H1 (cell line): ENCODE measurements around the gene BIVM. TPM values are rescaled to one million over a fixed set of nuclear protein-coding genes. Genes with fewer than 3 reads are reported as not detected.

ENCODE experiments used
- CTCF ChIA-PET: fragments of 300-600 bp; sonication (Branson Sonifier 250); formaldehyde crosslinking; loops from one replicate; lab custom pipeline; 2021; ENCODE audit not compliant: partially characterized antibody; lab: Charles Lee
- POLR2A ChIA-PET: fragments of 300-600 bp; sonication (Branson Sonifier 250); formaldehyde crosslinking; loops from one replicate; lab custom pipeline; 2021; ENCODE audit warnings: inconsistent platforms; ENCODE audit not compliant: partially characterized antibody; lab: Charles Lee
- DNase-seq, 2 experiments: peaks; one replicate each; pipeline versions ENCODE4 v3.0.0 to v3.0.0-alpha.2; 2010 to 2022; ENCODE audit warnings: low spot score in 2 of 2, low read depth in 1 of 2, mixed read lengths in 1 of 2
- FAIRE-seq: peaks from 2 replicates; lab custom pipeline; 2011; peaks lifted over from hg19 to GRCh38; lab: Jason Lieb, UNC
- H2AFZ ChIP-seq: 2 replicates; pipeline ENCODE4 v1.8.1; 2012; ENCODE audit warnings: low read length, inconsistent platforms
- H2AK5ac ChIP-seq: 2 replicates; pipeline ENCODE4 v1.6.1; 2013; ENCODE audit warnings: low read depth, low read length
- H2BK120ac ChIP-seq: replicated peaks from 2 replicates; pipeline ENCODE3; 2013; ENCODE audit warnings: low read depth, low read length, inconsistent platforms
- H2BK12ac ChIP-seq: 2 replicates; pipeline ENCODE4 v1.6.1; 2013; ENCODE audit warnings: low read depth, low read length
- H2BK15ac ChIP-seq: 2 replicates; pipeline ENCODE4 v1.6.1; 2013; ENCODE audit warnings: low read length
- H2BK20ac ChIP-seq: 2 replicates; pipeline ENCODE4 v1.6.1; 2013; ENCODE audit warnings: low read length
- H2BK5ac ChIP-seq: 2 replicates; pipeline ENCODE4 v1.6.1; 2013; ENCODE audit warnings: low read depth, low read length
- H3K14ac ChIP-seq: 2 replicates; pipeline ENCODE4 v1.6.1; 2013; ENCODE audit warnings: inconsistent platforms; ENCODE audit not compliant: insufficient read length
- H3K18ac ChIP-seq: 2 replicates; pipeline ENCODE4 v1.6.1; 2013; ENCODE audit warnings: low read length; ENCODE audit errors: extremely low read depth
- H3K23ac ChIP-seq: 2 replicates; pipeline ENCODE4 v1.6.1; 2013; ENCODE audit warnings: inconsistent platforms; ENCODE audit not compliant: insufficient read length
- H3K23me2 ChIP-seq: 2 replicates; pipeline ENCODE4 v1.6.1; 2013; ENCODE audit warnings: low read depth, low read length
- H3K27ac ChIP-seq: 2 replicates; pipeline ENCODE4 v1.6.1; 2011; ENCODE audit warnings: low read depth, low read length, inconsistent platforms
- H3K27me3 ChIP-seq, 4 experiments: replicated peaks in 1 of 4; 1 replicate in 1 of 4; 2 replicates in 3 of 4; pipeline versions ENCODE4 v1.6.1 to v1.8.1; 2011 to 2013; ENCODE audit warnings: low read length in 3 of 4, mild to moderate bottlenecking in 3 of 4, inconsistent platforms in 2 of 4, mixed read lengths in 2 of 4, moderate library complexity in 1 of 4; ENCODE audit not compliant: control insufficient read depth in 3 of 4, insufficient read depth in 3 of 4; ENCODE audit errors: extremely low read depth in 1 of 4
- H3K36me3 ChIP-seq, 4 experiments: 2 replicates each; pipeline versions ENCODE4 v1.6.1 to v1.8.1; 2011 to 2013; ENCODE audit warnings: mild to moderate bottlenecking in 4 of 4, low read length in 3 of 4, moderate library complexity in 2 of 4, control low read depth in 1 of 4, inconsistent platforms in 1 of 4; ENCODE audit not compliant: insufficient read depth in 4 of 4, control insufficient read depth in 2 of 4
- H3K4ac ChIP-seq: replicated peaks from 2 replicates; pipeline ENCODE3; 2013; ENCODE audit warnings: low read length, low read depth, mixed read lengths, inconsistent platforms; ENCODE audit not compliant: insufficient read length
- H3K4me1 ChIP-seq, 4 experiments: replicated peaks in 1 of 4; 1 replicate in 1 of 4; 2 replicates in 3 of 4; pipeline versions ENCODE4 v1.6.1 to v1.8.1; 2011 to 2013; ENCODE audit warnings: low read length in 3 of 4, inconsistent platforms in 2 of 4, mixed read lengths in 1 of 4; ENCODE audit not compliant: insufficient read depth in 4 of 4, control insufficient read depth in 3 of 4
- H3K4me2 ChIP-seq, 2 experiments: 2 replicates each; pipeline versions ENCODE4 v1.6.1 to v1.8.1; 2011 to 2013; ENCODE audit warnings: low read depth in 2 of 2, low read length in 2 of 2, control low read depth in 1 of 2, inconsistent platforms in 1 of 2, mild to moderate bottlenecking in 1 of 2; ENCODE audit not compliant: insufficient read depth in 1 of 2
- H3K4me3 ChIP-seq, 4 experiments: fragments of 200-600, 300-600 bp in 1 of 4; sonication (generic), shearing (Covaris generic), sonication (Bioruptor Twin) in 1 of 4; 2 replicates each; pipeline versions ENCODE4 v1.5.1 to v1.8.1; 2011 to 2016; ENCODE audit warnings: low read length in 4 of 4, low read depth in 3 of 4, control low read depth in 2 of 4, inconsistent platforms in 2 of 4, mild to moderate bottlenecking in 2 of 4, mixed read lengths in 1 of 4, moderate library complexity in 1 of 4; ENCODE audit not compliant: insufficient read depth in 2 of 4; ENCODE audit errors: extremely low read depth in 1 of 4
- H3K56ac ChIP-seq: replicated peaks from 2 replicates; pipeline ENCODE3; 2013; ENCODE audit warnings: low read depth, mild to moderate bottlenecking, mixed read lengths, low read length, inconsistent platforms; ENCODE audit not compliant: insufficient read length
- H3K79me1 ChIP-seq: 2 replicates; pipeline ENCODE4 v1.6.1; 2013; ENCODE audit warnings: low read depth, low read length, control low read depth
- H3K79me2 ChIP-seq, 2 experiments: 2 replicates each; pipeline versions ENCODE4 v1.6.1 to v1.8.1; 2012 to 2013; ENCODE audit warnings: low read length in 2 of 2, mild to moderate bottlenecking in 2 of 2, inconsistent platforms in 1 of 2; ENCODE audit not compliant: insufficient read depth in 2 of 2, control insufficient read depth in 1 of 2
- H3K9ac ChIP-seq, 4 experiments: replicated peaks in 1 of 4; 1 replicate in 1 of 4; 2 replicates in 3 of 4; pipeline versions ENCODE4 v1.6.1 to v1.8.1; 2011 to 2013; ENCODE audit warnings: low read depth in 3 of 4, low read length in 3 of 4, control low read depth in 2 of 4, mild to moderate bottlenecking in 2 of 4, moderate library complexity in 2 of 4, inconsistent platforms in 1 of 4; ENCODE audit errors: extremely low read depth in 1 of 4
- H3K9me3 ChIP-seq, 2 experiments: 2 replicates each; pipeline versions ENCODE4 v1.6.1 to v1.8.1; 2012 to 2013; ENCODE audit warnings: mild to moderate bottlenecking in 2 of 2, moderate library complexity in 2 of 2, control low read depth in 1 of 2, inconsistent platforms in 1 of 2, low read depth in 1 of 2, low read length in 1 of 2, mixed read lengths in 1 of 2; ENCODE audit not compliant: insufficient read depth in 2 of 2
- H4K20me1 ChIP-seq, 2 experiments: replicated peaks in 1 of 2; 2 replicates each; pipeline versions ENCODE3 to v1.8.1; 2011 to 2013; ENCODE audit warnings: inconsistent platforms in 2 of 2, low read length in 2 of 2, mild to moderate bottlenecking in 1 of 2; ENCODE audit not compliant: insufficient read depth in 2 of 2, control insufficient read depth in 1 of 2
- H4K5ac ChIP-seq: 2 replicates; pipeline ENCODE4 v1.6.1; 2013; ENCODE audit warnings: low read length, low read depth, mixed read lengths, inconsistent platforms; ENCODE audit not compliant: insufficient read length
- H4K8ac ChIP-seq: 2 replicates; pipeline ENCODE4 v1.8.0; 2013; ENCODE audit warnings: mild to moderate bottlenecking, moderate library complexity, low read length, inconsistent platforms; ENCODE audit not compliant: insufficient read depth; ENCODE audit errors: extremely low read depth
- H4K91ac ChIP-seq: replicated peaks from 2 replicates; pipeline ENCODE3; 2013; ENCODE audit warnings: low read length, mixed read lengths, inconsistent platforms; ENCODE audit not compliant: insufficient read length
- ATF3 ChIP-seq: IDR thresholded peaks from 2 replicates; pipeline ENCODE4 v1.6.1; 2011; ENCODE audit warnings: low read depth, mild to moderate bottlenecking, low read length; ENCODE audit not compliant: insufficient read depth
- BRCA1 ChIP-seq: IDR thresholded peaks from 2 replicates; pipeline ENCODE4 v1.6.1; 2012; ENCODE audit warnings: low read depth, low read length, improper control_type of control experiment
- EP300 ChIP-seq, 2 experiments: IDR thresholded peaks; 1 replicate in 1 of 2; 2 replicates in 1 of 2; pipeline ENCODE4 v1.6.1; 2011 to 2012; ENCODE audit warnings: low read depth in 2 of 2, low read length in 2 of 2, mild to moderate bottlenecking in 2 of 2, borderline replicate concordance in 1 of 2, inconsistent platforms in 1 of 2, moderate library complexity in 1 of 2
- GABPA ChIP-seq: IDR thresholded peaks from 2 replicates; pipeline ENCODE4 v1.6.1; 2011; ENCODE audit warnings: mild to moderate bottlenecking, low read length, moderate library complexity, borderline replicate concordance; ENCODE audit not compliant: insufficient read depth
- JUN ChIP-seq: IDR thresholded peaks from 2 replicates; pipeline ENCODE4 v1.6.1; 2011; ENCODE audit warnings: low read depth, mild to moderate bottlenecking, improper control_type of control experiment, low read length
- JUND ChIP-seq: IDR thresholded peaks from 2 replicates; pipeline ENCODE4 v1.6.1; 2011; ENCODE audit warnings: mild to moderate bottlenecking, improper control_type of control experiment, low read length
- PHF8 ChIP-seq: fragments of 200-600 bp; sonication (generic); conservative IDR thresholded peaks from 2 replicates; pipeline ENCODE4 v1.7.1; 2012; ENCODE audit warnings: low read depth, mild to moderate bottlenecking, inconsistent platforms, low read length, moderate library complexity
- SAP30 ChIP-seq: fragments of 300-600 bp; sonication (generic); IDR thresholded peaks from 2 replicates; pipeline ENCODE4 v1.7.1; 2012; ENCODE audit warnings: low read length, moderate library complexity, mild to moderate bottlenecking, inconsistent platforms; ENCODE audit not compliant: insufficient read depth, insufficient replicate concordance
- SIN3A ChIP-seq, 2 experiments: IDR thresholded peaks in 1 of 2; conservative IDR thresholded peaks in 1 of 2; 2 replicates each; pipeline ENCODE4 v1.6.1; 2011 to 2012; ENCODE audit warnings: low read length in 2 of 2, improper control_type of control experiment in 1 of 2, low read depth in 1 of 2, mild to moderate bottlenecking in 1 of 2
- SIRT6 ChIP-seq: IDR thresholded peaks from one replicate; pipeline ENCODE4 v1.7.1; 2012; ENCODE audit warnings: low read length, inconsistent platforms
- WGBS, 2 experiments: shearing (Covaris generic) in 1 of 2; methylation state at CpG; one replicate each; pipeline versions ENCODE4 v1.1.6 to v1.1.7; 2013 to 2015; ENCODE audit warnings: low lambda C conversion rate in 2 of 2, mixed read lengths in 2 of 2, inconsistent platforms in 1 of 2, low coverage in 1 of 2, missing lambda C conversion rate in 1 of 2; ENCODE audit not compliant: insufficient replicate concordance in 2 of 2, insufficient coverage in 1 of 2, insufficient read length in 1 of 2; ENCODE audit errors: extremely low coverage in 1 of 2, missing lambda C conversion rate in 1 of 2; 5-methylcytosine and 5-hydroxymethylcytosine counted together
- polyA plus RNA-seq, 7 experiments: library from polyadenylated mRNA; depleted of rRNA in 3 of 7; stranded (reverse) in 5 of 7; unstranded in 2 of 7; fragments of >200 nt in 5 of 7; fragments of 200-250 nt in 2 of 7; gene quantifications; 1 replicate in 5 of 7; 2 replicates in 1 of 7; 4 replicates in 1 of 7; pipeline versions ENCODE4 v1.2.1 to v1.2.3, GENCODE V29; 2011 to 2013; ENCODE audit warnings: missing spikeins in 2 of 7, mixed read lengths in 2 of 7
- total RNA-seq: library from RNA; stranded (reverse); fragmentation: NEBNext Ultra II Directional; extraction: Animal tissue kit (Norgen Biotek cat#: 25700); gene quantifications from 2 replicates; pipeline ENCODE4 v1.2.1, GENCODE V29; 2021

Gene BIVM
- total and polyA plus RNA-seq, 2 of the 8 experiments (the other 6 are each of a cell fraction or from before 2014, with no cell fraction given): 1.8 to 5.5 TPM

DNA sequence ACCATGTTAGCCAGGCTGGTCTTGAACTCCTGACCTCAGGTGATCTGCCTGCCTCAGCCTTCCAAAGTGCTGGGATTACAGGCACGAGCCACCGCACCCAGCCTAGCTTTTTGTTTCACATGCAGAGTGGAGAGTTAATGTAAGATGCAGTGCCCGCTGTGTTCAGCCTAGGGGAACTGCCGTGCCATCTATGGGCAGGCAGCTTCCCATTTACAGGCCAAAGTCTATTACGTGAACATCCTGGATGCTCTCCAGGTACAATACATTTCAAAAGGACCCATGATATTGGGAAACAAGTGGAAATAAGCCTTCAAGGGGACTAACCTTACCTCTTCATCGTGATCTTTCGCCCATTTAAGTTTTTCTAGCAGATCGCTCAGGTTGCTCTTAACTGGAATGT, 10.2 kb upstream of the BIVM start:
- Histone ChIP-seq H3K4me3 (no peak overlapping the region), H4K20me1 (no peaks in the 10 kb centered on the region), H2BK15ac (no peak overlapping the region), H3K79me1 (no peaks in the 10 kb centered on the region), H2BK20ac (no peak overlapping the region), H4K8ac (no peak overlapping the region), H3K9ac (no peak overlapping the region), H4K5ac (no peak overlapping the region), H3K4me1 (peaks cover 0 to 5% (median 2%) of the 10 kb centered on the region in 4 experiments; a peak in 2 of 7 replicates), H2AFZ (no peak overlapping the region), H3K27me3 (no peaks in the 10 kb centered on the region), H3K27ac (no peak overlapping the region), H3K9me3 (no peaks in the 10 kb centered on the region), H3K23me2 (no peaks in the 10 kb centered on the region), H2BK120ac (no peak overlapping the region), H4K91ac (no peak overlapping the region), H3K23ac (no peak overlapping the region), H3K14ac (no peak overlapping the region), H2BK5ac (no peak overlapping the region), H3K18ac (no peak overlapping the region), H3K36me3 (peaks cover 0 to 26% (median 9%) of the 10 kb centered on the region in 4 experiments; a peak in 4 of 8 replicates), H3K4me2 (no peak overlapping the region), H2AK5ac (no peak overlapping the region), H3K4ac (no peak overlapping the region), H3K56ac (no peak overlapping the region), H3K79me2 (no peaks in the 10 kb centered on the region), H2BK12ac (no peak overlapping the region)
- no peak for FAIRE-seq
- ChIA-PET CTCF (interaction anchor here (1.0 to 1.5 kb wide), 2 partner anchors 12 to 139 kb away, joined by 3 to 5 read pairs; no protein-coding TSS in a partner anchor), POLR2A (no interaction called here)
- TF ChIP-seq GABPA (no peak), PHF8 (no peak), EP300 (IDR thresholded peaks at IDR 0.05; ENCODE audit: borderline replicate concordance in 1 of 2, low read depth in 2 of 2, low read length in 2 of 2) (no peak), BRCA1 (no peak), JUN (no peak), SIRT6 (no peak), SAP30 (no peak), JUND (no peak), SIN3A (conservative IDR thresholded peaks at IDR 0.05 in 1 of 2, IDR thresholded peaks at IDR 0.05 in 1 of 2; ENCODE audit: low read depth in 1 of 2, low read length in 2 of 2) (no peak), ATF3 (no peak)
- no peak for DNase-seq
- WGBS, 2 experiments: 93% methylated on average over 8 of the region's 8 CpGs; no CpG with 5 or more reads in 1 of the 2 experiments
